HG02852 (cell line): Measurements from ENCODE around the gene PLXNA4.

Experiments
- ATAC-seq: cut with Tn5 transposase; IDR thresholded peaks from one replicate; pipeline ENCODE4 v1.9.1; 2021; ENCODE audit warnings: mild to moderate bottlenecking, moderate library complexity; ENCODE audit not compliant: unreplicated experiment

The PLXNA4 gene

DNA sequence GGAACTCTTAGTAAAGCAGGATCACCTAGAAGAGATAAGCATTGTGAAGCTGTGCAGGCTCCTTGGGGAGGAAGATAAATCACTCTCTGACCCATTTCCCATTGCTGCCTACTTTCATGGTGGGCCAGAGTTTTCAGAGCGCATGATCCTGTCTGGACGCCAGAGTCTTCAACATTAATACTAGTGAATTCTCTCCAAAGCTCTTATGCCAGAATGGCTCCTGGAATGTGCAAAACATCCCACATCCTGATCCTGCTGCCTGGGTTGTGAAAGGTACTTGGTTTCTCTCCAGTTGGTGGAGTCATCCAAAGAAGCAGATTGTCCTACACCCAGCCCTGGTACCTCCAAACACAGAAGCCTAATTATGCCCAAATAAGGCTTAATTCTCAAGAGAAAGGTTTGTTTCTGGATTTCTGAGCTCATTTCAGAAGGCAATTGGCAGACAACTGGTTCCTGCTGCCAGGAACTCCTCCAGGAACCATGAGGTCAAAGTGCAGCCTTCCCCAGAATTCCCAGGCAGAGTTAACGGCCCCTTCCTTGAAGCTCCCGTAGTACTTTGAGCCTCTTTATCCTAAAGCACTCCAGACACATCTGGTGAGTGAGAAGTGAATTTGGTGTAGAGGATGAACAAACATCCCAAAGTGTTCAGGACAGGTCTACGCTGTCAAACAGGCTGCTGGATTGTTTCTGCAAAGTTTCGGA, 495.2 kb downstream of the PLXNA4 start:
- no peak for ATAC-seq

DNA sequence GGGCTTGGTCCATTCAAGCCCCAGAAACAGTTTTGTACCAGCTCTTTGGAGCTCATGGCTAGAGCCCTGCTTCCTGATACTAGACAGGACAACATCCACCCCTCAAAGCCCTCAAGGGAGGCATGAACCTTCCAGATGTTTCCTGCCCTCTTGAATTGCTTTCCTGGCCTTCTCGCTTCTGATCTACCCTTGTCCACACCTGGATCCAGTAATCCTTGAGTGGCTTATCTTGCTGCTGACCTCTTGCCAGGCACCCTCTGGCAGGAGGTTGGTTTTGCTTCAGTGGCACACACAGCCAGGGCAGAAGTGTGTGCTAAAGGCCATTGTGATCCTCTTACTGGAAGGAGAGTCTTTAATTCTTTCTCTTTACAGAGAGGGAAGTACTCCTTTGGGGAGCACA, 495.8 kb downstream of the PLXNA4 start:
- ATAC-seq = no peak

DNA sequence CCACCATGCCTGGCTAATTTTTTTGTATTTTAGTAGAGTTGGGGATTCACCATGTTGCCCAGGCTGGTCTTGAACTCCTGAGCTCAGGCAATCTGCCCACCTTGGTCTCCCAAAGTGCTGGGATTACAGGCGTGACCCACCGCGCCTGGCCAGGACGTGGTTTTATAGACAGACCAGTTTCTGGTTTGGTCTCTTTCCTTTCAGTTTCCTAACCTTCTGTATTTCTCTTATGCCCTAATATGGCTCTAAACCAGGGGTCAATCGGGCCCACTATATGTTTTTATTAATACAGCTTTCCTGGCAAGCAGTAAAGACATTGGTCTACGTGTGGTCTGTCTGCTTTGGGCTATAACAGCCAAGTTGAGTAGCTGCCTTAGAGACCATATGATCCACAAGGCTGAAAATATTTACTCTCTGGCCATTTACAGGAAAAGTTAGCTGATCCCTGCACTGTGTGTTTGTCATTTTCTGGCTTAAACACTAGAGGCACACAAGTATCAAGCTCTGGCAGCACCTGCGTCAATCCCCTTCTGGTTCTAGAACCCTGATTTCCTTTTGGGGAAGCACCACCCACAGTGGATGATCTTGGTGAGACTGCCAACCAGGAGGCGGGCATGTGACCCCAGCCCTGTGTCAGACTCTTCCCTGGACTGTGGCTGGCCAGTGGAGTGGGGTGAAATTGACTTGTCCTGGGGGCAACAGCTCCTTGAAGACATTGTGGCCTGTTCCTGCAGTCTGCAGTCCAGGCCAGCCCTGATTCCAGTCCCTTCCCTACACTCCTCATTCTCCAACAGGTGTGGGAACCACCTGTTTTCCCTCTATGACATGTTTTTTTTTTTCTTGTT, 497.2 kb downstream of the PLXNA4 start:
- ATAC-seq = no peak

DNA sequence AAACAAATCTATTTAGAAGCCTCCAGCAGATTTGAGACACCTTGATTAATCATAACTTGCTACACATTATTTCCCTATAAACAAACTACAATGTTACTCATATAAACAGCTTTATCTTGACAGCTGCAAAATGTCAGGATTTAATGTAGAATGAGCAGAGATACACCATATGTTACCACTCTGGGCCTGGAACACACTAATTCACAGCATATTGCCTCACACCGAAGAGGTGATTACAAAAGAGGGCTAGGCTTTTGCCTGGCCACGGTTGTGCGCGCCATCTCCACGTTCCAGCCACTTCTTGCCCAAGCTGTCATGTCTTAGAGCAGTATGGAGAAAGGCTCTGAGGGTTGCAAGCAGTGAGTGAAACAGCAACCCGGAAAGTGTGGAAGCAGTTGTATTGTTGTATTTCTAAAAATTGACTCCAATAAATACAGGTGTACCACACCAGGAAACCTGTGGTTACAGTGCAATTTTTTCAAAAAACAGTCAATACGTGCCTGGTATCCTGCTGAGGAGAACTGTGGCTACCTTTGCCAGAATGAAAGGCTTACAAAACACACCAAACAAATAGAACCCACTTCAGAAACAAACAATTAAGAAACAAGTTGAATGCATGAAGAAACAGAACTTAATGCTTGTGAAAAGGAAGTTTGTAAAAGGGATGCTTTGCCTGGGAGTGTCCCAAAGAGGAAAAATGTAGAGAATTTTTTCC, 498.1 kb downstream of the PLXNA4 start:
- ATAC-seq = no peak

DNA sequence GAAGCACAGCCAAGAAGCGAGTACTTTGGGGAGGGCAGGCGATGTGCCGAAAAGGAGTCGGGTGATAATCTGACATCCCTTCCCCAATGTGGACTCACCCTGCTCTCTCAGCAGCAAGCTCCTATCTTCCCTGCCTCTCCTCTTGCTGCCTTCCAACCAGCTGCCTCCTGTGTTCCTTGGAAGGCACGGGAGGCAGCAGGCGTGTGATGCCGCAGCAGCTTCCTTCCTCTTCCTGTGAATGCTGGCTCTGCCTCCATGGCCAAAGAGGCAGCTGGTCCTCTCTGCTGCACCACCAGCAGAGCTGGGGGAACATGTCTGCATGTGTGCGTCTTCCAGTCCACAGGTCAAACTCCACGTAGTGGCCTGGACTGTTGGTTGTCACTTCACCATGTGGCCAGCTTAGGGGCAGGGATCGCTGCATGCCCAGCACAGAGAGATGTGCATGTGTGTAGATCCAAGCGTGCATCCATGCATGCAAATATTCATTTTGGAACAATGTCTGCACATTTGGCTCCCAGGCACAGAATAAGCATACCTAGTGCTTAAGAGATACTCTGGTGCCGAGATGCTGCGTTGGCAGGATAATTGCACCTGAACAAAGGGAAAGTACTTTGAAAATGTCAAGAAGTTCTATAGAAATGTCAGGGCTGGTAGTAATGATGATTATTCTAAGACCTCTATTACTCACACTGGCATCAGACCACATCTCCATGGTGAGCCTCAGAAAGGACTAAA, 499.8 kb downstream of the PLXNA4 start:
- no peak for ATAC-seq

DNA sequence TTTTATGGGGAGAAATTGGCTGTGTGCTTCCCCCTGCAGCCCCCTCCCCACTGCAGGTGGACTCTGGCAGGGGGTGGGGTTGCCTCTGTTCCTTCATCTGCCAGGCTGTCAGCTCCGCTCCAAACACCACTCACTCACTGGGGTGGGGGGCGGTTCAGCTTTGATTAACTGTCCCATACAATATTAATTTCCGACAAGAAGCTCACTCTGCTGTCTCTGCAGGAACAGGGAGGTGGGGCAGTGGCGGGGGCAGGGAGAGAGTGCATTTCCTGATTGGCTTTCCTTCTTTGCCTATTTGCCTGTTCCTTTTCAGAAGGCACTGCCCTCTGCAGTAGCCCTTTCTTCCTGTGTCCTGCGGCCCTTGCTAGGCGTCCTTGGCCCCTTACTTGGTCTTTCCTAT, 500.8 kb downstream of the PLXNA4 start:
- no peak for ATAC-seq

DNA sequence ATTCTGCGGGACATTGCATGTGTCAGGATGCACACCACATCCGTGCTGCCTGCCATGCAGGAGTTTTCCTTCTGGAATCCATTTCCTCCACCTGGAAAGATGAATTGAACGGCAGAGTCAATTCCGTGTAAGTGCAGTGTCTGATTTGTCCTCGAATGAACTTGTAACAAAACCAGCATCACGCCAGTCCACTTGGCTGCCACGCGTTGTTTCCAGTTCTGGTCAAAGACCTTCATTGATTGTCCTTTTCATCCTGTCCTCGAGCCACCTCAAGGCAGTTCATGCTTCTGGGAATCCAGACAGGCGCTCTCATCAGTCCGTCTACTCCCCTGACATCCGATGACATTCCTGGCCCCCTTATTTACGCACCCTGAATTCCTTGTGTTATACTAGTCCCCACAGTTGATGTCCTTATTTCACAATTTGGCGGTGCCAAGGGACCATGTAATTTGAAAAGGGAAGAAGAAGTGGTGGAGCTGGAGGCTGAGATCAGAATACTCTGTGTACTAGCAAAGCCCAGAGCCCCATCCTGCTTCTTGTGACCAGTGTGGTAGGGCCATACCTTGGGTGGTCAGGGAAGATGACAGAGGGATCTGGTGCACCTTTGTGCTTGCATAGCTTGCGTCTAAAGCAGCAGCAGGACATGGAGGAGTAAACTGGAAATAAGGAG, 502.2 kb downstream of the PLXNA4 start:
- ATAC-seq = no peak
